ENCODE measurements around the gene DHRSX. TPM values are rescaled to one million over a fixed set of nuclear protein-coding genes. Genes with fewer than 3 reads are reported as not detected.
"Not testable (repeated sequence)": the region's sequence is repeated elsewhere in the genome, so short reads cannot be mapped to it uniquely, and the experiment has no call there.

The DHRSX gene
- total and polyA plus RNA-seq, 2 donors (not counting 3 experiments of a cell fraction or from before 2014, with no cell fraction given): 27.1 to 37.7 TPM

DNA sequence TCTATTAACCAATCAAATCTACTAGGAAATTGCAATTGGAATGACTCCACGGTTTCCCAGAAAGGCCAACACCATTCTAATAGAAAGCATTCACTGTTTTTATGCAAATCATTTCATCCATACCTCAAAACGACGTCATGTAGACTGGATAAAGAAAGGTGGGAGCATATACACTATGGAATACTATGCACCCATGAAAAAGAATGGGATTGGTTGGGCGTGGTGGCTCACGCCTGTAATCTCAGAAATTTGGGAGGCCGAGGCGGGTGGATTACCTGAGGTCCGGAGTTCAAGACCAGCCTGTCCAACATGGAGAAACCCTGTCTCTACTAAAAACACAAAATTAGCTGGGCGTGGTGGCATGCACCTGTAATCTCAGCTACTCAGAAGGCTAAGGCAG is 46.2 kb downstream of the DHRSX start:
- CTCF ChIA-PET; BruUV-seq (replicated peaks); FAIRE-seq; H3K9ac ChIP-seq (replicated peaks; ENCODE audit: extremely low read depth, insufficient read depth, low read length); POLR2A ChIA-PET; intact Hi-C loops (cut with micrococcal nuclease); H3K4me1 ChIP-seq (ENCODE audit: control insufficient read depth, extremely low read depth, insufficient read depth, low read length); H3K9me1 ChIP-seq (replicated peaks; ENCODE audit: control insufficient read depth, extremely low read depth, insufficient read depth, low read length); H2AFZ ChIP-seq (ENCODE audit: low read depth, low read length); H3K36me3 ChIP-seq (ENCODE audit: control insufficient read depth in 2 of 2, extremely low read depth in 1 of 2, insufficient read depth in 2 of 2, low read length in 2 of 2); H3K27me3 ChIP-seq (ENCODE audit: control insufficient read depth in 2 of 2, insufficient read depth in 2 of 2, low read length in 2 of 2); dilution Hi-C loops (cut with MboI; ENCODE audit: extremely low pct_ligation_motif_present, low sequenced_read_pairs); DNase-seq (ENCODE audit: low read depth, low spot score); H3K4me3 ChIP-seq (replicated peaks in 1 of 3; ENCODE audit: insufficient read depth in 1 of 3, low read depth in 1 of 3, low read length in 3 of 3); H3K27ac ChIP-seq (ENCODE audit: insufficient read depth, low read depth, low read length); H4K20me1 ChIP-seq (replicated peaks; ENCODE audit: control insufficient read depth, extremely low read depth, insufficient read depth, low read length); H3K4me2 ChIP-seq (ENCODE audit: insufficient read depth, low read length); H3K79me2 ChIP-seq (ENCODE audit: control insufficient read depth, insufficient read depth, low read length); H3K9me3 ChIP-seq (replicated peaks; ENCODE audit: control insufficient read depth, insufficient read depth, low read length): not testable (repeated sequence)

DNA sequence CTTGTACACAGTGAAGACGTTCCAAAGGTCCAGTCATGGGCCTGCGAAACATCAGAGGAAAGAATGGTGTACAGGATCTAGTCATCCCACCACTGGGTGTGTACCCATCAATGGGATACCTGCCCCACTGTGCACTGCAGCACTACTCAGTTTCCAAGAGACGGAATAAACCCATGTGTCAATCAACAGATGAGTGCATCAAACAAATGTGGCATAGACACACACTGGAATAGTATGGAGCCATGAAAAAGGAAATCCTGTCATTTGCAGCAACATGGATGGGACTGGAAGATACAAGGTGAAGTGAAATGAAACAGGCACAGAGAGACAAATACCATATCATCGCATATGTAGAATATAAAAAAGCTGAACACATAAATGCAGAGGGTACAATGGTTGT is 48.0 kb downstream of the DHRSX start:
- Histone ChIP-seq H3K4me2 (ENCODE audit: insufficient read depth, low read length) (no peak overlapping the region), H3K9me1 (replicated peaks; ENCODE audit: control insufficient read depth, extremely low read depth, insufficient read depth, low read length) (no peaks in the 10 kb centered on the region), H3K4me1 (ENCODE audit: control insufficient read depth, extremely low read depth, insufficient read depth, low read length) (no peaks in the 10 kb centered on the region), H3K9ac (replicated peaks; ENCODE audit: extremely low read depth, insufficient read depth, low read length) (no peak overlapping the region), H3K79me2 (ENCODE audit: control insufficient read depth, insufficient read depth, low read length) (peaks cover 4% of the 10 kb centered on the region), H3K4me3 (replicated peaks in 1 of 3; ENCODE audit: insufficient read depth in 1 of 3, low read depth in 1 of 3, low read length in 3 of 3) (no peak overlapping the region), H3K27me3 (ENCODE audit: control insufficient read depth in 2 of 2, insufficient read depth in 2 of 2, low read length in 2 of 2) (no peaks in the 10 kb centered on the region), H3K9me3 (replicated peaks; ENCODE audit: control insufficient read depth, insufficient read depth, low read length) (no peaks in the 10 kb centered on the region), H2AFZ (ENCODE audit: low read depth, low read length) (no peak overlapping the region), H4K20me1 (replicated peaks; ENCODE audit: control insufficient read depth, extremely low read depth, insufficient read depth, low read length) (no peaks in the 10 kb centered on the region), H3K27ac (ENCODE audit: insufficient read depth, low read depth, low read length) (no peak overlapping the region), H3K36me3 (ENCODE audit: control insufficient read depth in 2 of 2, extremely low read depth in 1 of 2, insufficient read depth in 2 of 2, low read length in 2 of 2) (no peaks in the 10 kb centered on the region)
- intact Hi-C loops (cut with micrococcal nuclease) (no loop called here), dilution Hi-C loops (cut with MboI; ENCODE audit: extremely low pct_ligation_motif_present, low sequenced_read_pairs) (no loop called here)
- POLR2A ChIA-PET: no interaction called here
- TF ChIP-seq JUN (IDR thresholded peaks at IDR 0.05; ENCODE audit: borderline replicate concordance, insufficient read depth, insufficient read length, low read depth): no peak
- CTCF ChIA-PET: no interaction called here
- FAIRE-seq: no peak
- no peak for DNase-seq (ENCODE audit: low read depth, low spot score)
- BruUV-seq (replicated peaks): no TSS peak

DNA sequence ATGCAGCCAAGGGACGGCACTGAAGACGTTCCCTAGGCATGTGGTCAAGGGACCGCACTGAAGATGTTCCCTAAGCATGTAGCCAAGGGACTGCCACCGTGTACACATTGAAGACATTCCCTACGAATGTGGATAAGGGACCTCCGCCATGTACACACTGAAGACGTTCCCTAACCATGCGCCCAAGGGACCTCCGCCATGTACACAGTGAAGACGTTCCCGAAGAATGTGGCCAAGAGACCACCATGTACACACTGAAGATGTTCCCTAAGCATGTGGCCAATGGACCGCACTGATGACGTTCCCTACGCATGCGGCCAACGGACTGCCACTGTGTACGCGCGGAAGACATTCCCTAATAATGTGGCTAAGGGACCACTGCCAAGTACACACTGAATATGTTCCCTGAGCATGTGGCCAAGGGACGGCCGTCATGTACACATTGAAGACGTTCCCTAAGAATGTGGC is 48.4 kb downstream of the DHRSX start:
- H3K9me1 ChIP-seq (replicated peaks; ENCODE audit: control insufficient read depth, extremely low read depth, insufficient read depth, low read length): no peaks in the 10 kb centered on the region
- no TSS peak for BruUV-seq (replicated peaks)
- no peak for DNase-seq (ENCODE audit: low read depth, low spot score)
- dilution Hi-C loops (cut with MboI; ENCODE audit: extremely low pct_ligation_motif_present, low sequenced_read_pairs): no loop called here
- H2AFZ ChIP-seq (ENCODE audit: low read depth, low read length): no peak overlapping the region
- H3K27ac ChIP-seq (ENCODE audit: insufficient read depth, low read depth, low read length): no peak overlapping the region
- H4K20me1 ChIP-seq (replicated peaks; ENCODE audit: control insufficient read depth, extremely low read depth, insufficient read depth, low read length): no peaks in the 10 kb centered on the region
- POLR2A ChIA-PET: no interaction called here
- CTCF ChIA-PET: no interaction called here
- no peaks in the 10 kb centered on the region for H3K27me3 ChIP-seq (ENCODE audit: control insufficient read depth in 2 of 2, insufficient read depth in 2 of 2, low read length in 2 of 2)
- no peaks in the 10 kb centered on the region for H3K36me3 ChIP-seq (ENCODE audit: control insufficient read depth in 2 of 2, extremely low read depth in 1 of 2, insufficient read depth in 2 of 2, low read length in 2 of 2)
- H3K4me1 ChIP-seq (ENCODE audit: control insufficient read depth, extremely low read depth, insufficient read depth, low read length): no peaks in the 10 kb centered on the region
- TF ChIP-seq MYC (IDR thresholded peaks at IDR 0.05; ENCODE audit: low read depth, low read length) (no peak), EZH2 (IDR thresholded peaks at IDR 0.05; ENCODE audit: borderline replicate concordance, low read depth, low read length, severe bottlenecking) (no peak), GATA2 (IDR thresholded peaks at IDR 0.05; ENCODE audit: insufficient read depth, insufficient read length, low read depth, low read length) (no peak), POLR2AphosphoS5 (IDR thresholded peaks at IDR 0.05; ENCODE audit: insufficient read depth, low read depth, low read length) (no peak), POLR2A (IDR thresholded peaks at IDR 0.05; ENCODE audit: low read depth, low read length) (no peak), FOS (IDR thresholded peaks at IDR 0.05; ENCODE audit: borderline replicate concordance, insufficient read depth, low read length) (no peak)
- TF ChIP-seq, protein P1, sequence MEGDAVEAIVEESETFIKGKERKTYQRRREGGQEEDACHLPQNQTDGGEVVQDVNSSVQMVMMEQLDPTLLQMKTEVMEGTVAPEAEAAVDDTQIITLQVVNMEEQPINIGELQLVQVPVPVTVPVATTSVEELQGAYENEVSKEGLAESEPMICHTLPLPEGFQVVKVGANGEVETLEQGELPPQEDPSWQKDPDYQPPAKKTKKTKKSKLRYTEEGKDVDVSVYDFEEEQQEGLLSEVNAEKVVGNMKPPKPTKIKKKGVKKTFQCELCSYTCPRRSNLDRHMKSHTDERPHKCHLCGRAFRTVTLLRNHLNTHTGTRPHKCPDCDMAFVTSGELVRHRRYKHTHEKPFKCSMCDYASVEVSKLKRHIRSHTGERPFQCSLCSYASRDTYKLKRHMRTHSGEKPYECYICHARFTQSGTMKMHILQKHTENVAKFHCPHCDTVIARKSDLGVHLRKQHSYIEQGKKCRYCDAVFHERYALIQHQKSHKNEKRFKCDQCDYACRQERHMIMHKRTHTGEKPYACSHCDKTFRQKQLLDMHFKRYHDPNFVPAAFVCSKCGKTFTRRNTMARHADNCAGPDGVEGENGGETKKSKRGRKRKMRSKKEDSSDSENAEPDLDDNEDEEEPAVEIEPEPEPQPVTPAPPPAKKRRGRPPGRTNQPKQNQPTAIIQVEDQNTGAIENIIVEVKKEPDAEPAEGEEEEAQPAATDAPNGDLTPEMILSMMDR (IDR thresholded peaks at IDR 0.05; ENCODE audit: extremely low read depth in 1 of 2, insufficient read depth in 1 of 2, low read depth in 1 of 2, low read length in 2 of 2): no peak
- no peak overlapping the region for H3K9ac ChIP-seq (replicated peaks; ENCODE audit: extremely low read depth, insufficient read depth, low read length)
- H3K79me2 ChIP-seq (ENCODE audit: control insufficient read depth, insufficient read depth, low read length): peaks cover 7% of the 10 kb centered on the region
- FAIRE-seq: no peak
- intact Hi-C loops (cut with micrococcal nuclease): no loop called here
- H3K4me3 ChIP-seq (replicated peaks in 1 of 3; ENCODE audit: insufficient read depth in 1 of 3, low read depth in 1 of 3, low read length in 3 of 3): no peak overlapping the region
- H3K9me3 ChIP-seq (replicated peaks; ENCODE audit: control insufficient read depth, insufficient read depth, low read length): peaks cover 1% of the 10 kb centered on the region
- no peak overlapping the region for H3K4me2 ChIP-seq (ENCODE audit: insufficient read depth, low read length)

Data from endothelial cell of umbilical vein (primary cell).